ENCODE results near the gene APMAP.

DNA sequence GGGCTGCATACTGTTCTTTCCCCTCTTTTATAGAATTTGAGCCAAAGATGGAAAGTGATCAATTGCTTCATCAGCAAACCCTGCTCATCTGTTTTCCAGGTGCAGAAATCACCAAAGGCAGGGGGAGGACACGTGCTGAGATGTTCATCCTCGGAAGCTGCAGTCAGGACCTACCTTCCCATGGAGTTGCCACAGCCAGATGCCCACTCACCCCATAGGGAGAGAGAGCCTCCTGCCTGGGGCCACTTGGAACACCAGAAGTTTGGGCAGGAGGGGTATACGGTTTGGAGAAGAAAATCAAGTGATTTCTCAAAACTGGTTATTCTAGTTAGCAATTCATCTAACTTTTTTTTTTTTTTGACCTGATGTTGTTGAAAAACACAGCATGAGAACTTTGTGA is 48.8 kb downstream of the APMAP start:
- TF ChIP-seq MXI1 (IDR thresholded peaks at IDR 0.05; ENCODE audit: low read depth, low read length), result no peak
- TF ChIP-seq MYNN (IDR thresholded peaks at IDR 0.05), result no peak
- TF ChIP-seq MYNN (CRISPR knock-in tag; IDR thresholded peaks at IDR 0.05), result no peak
- TF ChIP-seq, protein P1, sequence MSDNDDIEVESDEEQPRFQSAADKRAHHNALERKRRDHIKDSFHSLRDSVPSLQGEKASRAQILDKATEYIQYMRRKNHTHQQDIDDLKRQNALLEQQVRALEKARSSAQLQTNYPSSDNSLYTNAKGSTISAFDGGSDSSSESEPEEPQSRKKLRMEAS (CRISPR knock-in tag; IDR thresholded peaks at IDR 0.05), result no peak

Measured in K562 (cell line).